GM12878 (cell line): Measurements from ENCODE around the gene CCDC178. TPM values are rescaled to one million over a fixed set of nuclear protein-coding genes. Genes with fewer than 3 reads are reported as not detected.

Experiments used
- ATAC-seq: fragments of 200-7000 bp; cut with Tn5 transposase; 3 replicates; pipeline ENCODE4 v1.9.1; 2020; ENCODE audit warnings: mild to moderate bottlenecking, moderate library complexity
- BruUV-seq: library from RNA; stranded (reverse); fragments of 400-500 nt; replicated peaks from 2 replicates; lab custom pipeline; 2021; lab: Mats Ljungman, UMichigan
- CTCF ChIA-PET: fragments of 300-600 bp; sonication (Branson Sonifier 250); formaldehyde crosslinking; extraction: SDS; loops from one replicate; lab custom pipeline; 2021; ENCODE audit warnings: inconsistent platforms; lab: Yijun Ruan, JAX
- POLR2A ChIA-PET: fragments of 350-600 bp; formaldehyde crosslinking; extraction: SDS; loops from one replicate; lab custom pipeline; 2021; ENCODE audit warnings: inconsistent platforms; lab: Charles Lee
- RAD21 ChIA-PET: fragments of 300-600 bp; sonication (Branson Sonifier 250); formaldehyde crosslinking; loops from one replicate; lab custom pipeline; 2023; ENCODE audit warnings: antibody characterized with exemption; ENCODE audit not compliant: unreplicated experiment; lab: Charles Lee
- SMC1A ChIA-PET: fragments of 300-600 bp; sonication (Branson Sonifier 250); formaldehyde crosslinking; loops from one replicate; lab custom pipeline; 2023; ENCODE audit not compliant: unreplicated experiment, uncharacterized antibody; lab: Charles Lee
- DNase-seq: peaks from one replicate; pipeline ENCODE4 v3.0.0-alpha.2; 2011; ENCODE audit warnings: low read depth, low spot score
- FAIRE-seq: peaks from 3 replicates; lab custom pipeline; 2011; peaks lifted over from hg19 to GRCh38; lab: Jason Lieb, UNC
- H2AFZ ChIP-seq: 2 replicates; pipeline ENCODE4 v1.6.0; 2011; ENCODE audit warnings: low read depth, low read length, control low read depth; ENCODE audit not compliant: control insufficient read depth
- H3K27ac ChIP-seq: 2 replicates; pipeline ENCODE4 v1.5.1; 2011; ENCODE audit warnings: control low read depth; ENCODE audit not compliant: control insufficient read depth, insufficient read depth
- H3K27me3 ChIP-seq, 2 experiments: replicated peaks in 1 of 2; 2 replicates each; pipeline versions ENCODE4 v1.6.0 to v1.6.1; 2011; ENCODE audit warnings: low read length in 1 of 2; ENCODE audit not compliant: control insufficient read depth in 2 of 2, insufficient read depth in 2 of 2
- H3K36me3 ChIP-seq, 2 experiments: 2 replicates each; pipeline ENCODE4 v1.5.1; 2011; ENCODE audit warnings: low read length in 1 of 2; ENCODE audit not compliant: control insufficient read depth in 2 of 2, insufficient read depth in 2 of 2
- H3K4me1 ChIP-seq: 2 replicates; pipeline ENCODE4 v1.6.1; 2011; ENCODE audit warnings: mild to moderate bottlenecking, low read length, moderate library complexity, mixed read lengths; ENCODE audit not compliant: control insufficient read depth, insufficient read depth
- H3K4me2 ChIP-seq: 2 replicates; pipeline ENCODE4 v1.6.0; 2011; ENCODE audit warnings: control low read depth; ENCODE audit not compliant: control insufficient read depth, insufficient read depth
- H3K4me3 ChIP-seq: fragments of 200-600 bp; sonication (generic); 2 replicates; pipeline ENCODE4 v1.5.1; 2016
- H3K79me2 ChIP-seq: 2 replicates; pipeline ENCODE4 v1.6.0; 2011; ENCODE audit warnings: low read length; ENCODE audit not compliant: control insufficient read depth, insufficient read depth
- H3K9ac ChIP-seq: 2 replicates; pipeline ENCODE4 v1.8.0; 2011; ENCODE audit warnings: low read length, control low read depth, mixed read lengths; ENCODE audit not compliant: control insufficient read depth, insufficient read depth
- H3K9me3 ChIP-seq: replicated peaks from 3 replicates; pipeline ENCODE4 v1.5.1; 2011; ENCODE audit warnings: mild to moderate bottlenecking, low read length; ENCODE audit not compliant: control insufficient read depth, insufficient read depth
- H4K20me1 ChIP-seq: 2 replicates; pipeline ENCODE4 v1.6.0; 2011; ENCODE audit not compliant: control insufficient read depth, insufficient read depth
- ATF7 ChIP-seq: fragments of 450-650 bp; IDR thresholded peaks from 2 replicates; pipeline ENCODE4 v1.6.1; 2016; ENCODE audit warnings: low read depth, mild to moderate bottlenecking
- BRCA1 ChIP-seq: IDR thresholded peaks from 2 replicates; pipeline ENCODE4 v1.6.1; 2011; ENCODE audit warnings: low read depth, low read length, improper control_type of control experiment
- CEBPB ChIP-seq, 2 experiments: fragments of 150-350 bp in 1 of 2; IDR thresholded peaks; 2 replicates each; pipeline ENCODE4 v1.6.1; 2012 to 2014; ENCODE audit warnings: low read depth in 2 of 2, low read length in 2 of 2, borderline replicate concordance in 1 of 2, inconsistent platforms in 1 of 2
- CEBPZ ChIP-seq: fragments of 150-350 bp; IDR thresholded peaks from 2 replicates; pipeline ENCODE4 v1.6.1; 2016; ENCODE audit warnings: low read depth, low read length
- HDAC6 ChIP-seq: fragments of 200-600 bp; sonication (generic); IDR thresholded peaks from one replicate; pipeline ENCODE4 v1.8.0; 2017; ENCODE audit warnings: antibody characterized with exemption; ENCODE audit not compliant: unreplicated experiment
- HSF1 ChIP-seq: fragments of 150-350 bp; IDR thresholded peaks from 2 replicates; pipeline ENCODE4 v1.6.1; 2014; ENCODE audit warnings: mild to moderate bottlenecking, low read depth, low read length
- KAT2A ChIP-seq: conservative IDR thresholded peaks from 2 replicates; pipeline ENCODE4 v1.6.1; 2011; ENCODE audit warnings: low read depth, low read length; ENCODE audit not compliant: control insufficient read depth
- MXI1 ChIP-seq: fragments of 150-350 bp; IDR thresholded peaks from 2 replicates; pipeline ENCODE4 v1.6.1; 2011; ENCODE audit warnings: low read depth, mild to moderate bottlenecking, inconsistent platforms, low read length, improper control_type of control experiment
- NBN ChIP-seq: fragments of 450-650 bp; IDR thresholded peaks from 2 replicates; pipeline ENCODE4 v1.6.1; 2016
- NFYA ChIP-seq: IDR thresholded peaks from 2 replicates; pipeline ENCODE4 v1.6.1; 2011; ENCODE audit warnings: low read depth, mild to moderate bottlenecking, low read length, improper control_type of control experiment, borderline replicate concordance
- PML ChIP-seq: IDR thresholded peaks from 2 replicates; pipeline ENCODE4 v1.6.1; 2012; ENCODE audit warnings: low read length, inconsistent platforms
- POLR2AphosphoS2 ChIP-seq: IDR thresholded peaks from 2 replicates; pipeline ENCODE4 v1.6.1; 2011; ENCODE audit warnings: low read depth, mild to moderate bottlenecking, low read length, improper control_type of control experiment, moderate library complexity
- RELB ChIP-seq: fragments of 450-650 bp; IDR thresholded peaks from 2 replicates; pipeline ENCODE4 v1.6.1; 2017; ENCODE audit warnings: low read depth, mild to moderate bottlenecking, moderate library complexity
- SMAD5 ChIP-seq: IDR thresholded peaks from 2 replicates; pipeline ENCODE4 v1.6.1; 2016; ENCODE audit warnings: antibody characterized with exemption, low read depth
- SPI1 ChIP-seq: IDR thresholded peaks from 2 replicates; pipeline ENCODE4 v1.6.1; 2011; ENCODE audit warnings: low read depth, mild to moderate bottlenecking, low read length, moderate library complexity, borderline replicate concordance; ENCODE audit not compliant: insufficient read depth
- USF2 ChIP-seq: IDR thresholded peaks from 2 replicates; pipeline ENCODE4 v1.6.1; 2011; ENCODE audit warnings: low read depth, low read length, improper control_type of control experiment, borderline replicate concordance
- WRNIP1 ChIP-seq: IDR thresholded peaks from 2 replicates; pipeline ENCODE4 v1.6.1; 2011; ENCODE audit warnings: low read depth, low read length, improper control_type of control experiment, borderline replicate concordance
- YY1 ChIP-seq: IDR thresholded peaks from 2 replicates; pipeline ENCODE4 v1.6.1; 2011; ENCODE audit warnings: low read depth, mild to moderate bottlenecking, low read length
- ZNF207 ChIP-seq: fragments of 450-650 bp; IDR thresholded peaks from 2 replicates; pipeline ENCODE4 v1.6.1; 2014; ENCODE audit warnings: antibody characterized with exemption, mild to moderate bottlenecking, borderline replicate concordance
- WGBS: methylation state at CpG from one replicate; pipeline ENCODE4 v1.1.6; 2016; ENCODE audit warnings: low lambda C conversion rate; ENCODE audit not compliant: insufficient replicate concordance, insufficient coverage; ENCODE audit errors: missing lambda C conversion rate; 5-methylcytosine and 5-hydroxymethylcytosine counted together
- in situ Hi-C: fragments of 300-500 bp; cut with MboI; formaldehyde crosslinking; loops from 9 replicates; pipeline ENCODE4 v1.14.3; 2018; ENCODE audit warnings: mixed read lengths
- intact Hi-C: fragments of 100-400 bp; cut with micrococcal nuclease; formaldehyde crosslinking; loops from one replicate; pipeline ENCODE4 v1.14.2; 2022; ENCODE audit not compliant: unreplicated experiment
- polyA plus RNA-seq, 11 experiments: library from polyadenylated mRNA; depleted of rRNA in 4 of 11; unstranded in 6 of 11; stranded (reverse) in 5 of 11; fragments of >200 nt; fragmentation: Nextera tagmentation in 4 of 11; fragmentation: Illumina TruSeq in 1 of 11; extraction: Ambion mirVana in 4 of 11; extraction: Trizol in 1 of 11; gene quantifications; 1 replicate in 1 of 11; 2 replicates in 10 of 11; pipeline versions ENCODE4 v1.2.1 to v1.2.3, GENCODE V29; 2011 to 2016; ENCODE audit warnings: inconsistent platforms in 2 of 11, missing spikeins in 2 of 11, low read depth in 1 of 11
- total RNA-seq, 4 experiments: library from RNA; depleted of rRNA in 3 of 4; stranded (reverse); fragments of >200 nt in 3 of 4; fragmentation: Illumina TruSeq in 1 of 4; extraction: Trizol in 1 of 4; gene quantifications; 2 replicates each; pipeline versions ENCODE4 v1.2.1 to v1.2.3, GENCODE V29; 2013 to 2021

CCDC178 gene
- total and polyA plus RNA-seq, 10 of the 15 experiments (the other 5 are each of a cell fraction or from before 2014, with no cell fraction given): 0.04 TPM; not detected in 9

- WGBS: 0% methylated on average over 1 of the region's 1 CpG
- in situ Hi-C loops (no loop called here), intact Hi-C loops (no loop called here)
- no peak for DNase-seq
- Histone ChIP-seq H3K9me3 (no peaks in the 10 kb centered on the region), H3K4me2 (no peak overlapping the region), H3K4me3 (no peak overlapping the region), H3K27ac (no peak overlapping the region), H4K20me1 (no peaks in the 10 kb centered on the region), H3K9ac (no peak overlapping the region), H3K27me3 (no peaks in the 10 kb centered on the region), H3K36me3 (no peaks in the 10 kb centered on the region), H2AFZ (no peak overlapping the region), H3K79me2 (no peaks in the 10 kb centered on the region), H3K4me1 (no peaks in the 10 kb centered on the region)
- FAIRE-seq: no peak
- ChIA-PET RAD21 (no interaction called here), POLR2A (no interaction called here), CTCF (interaction anchor here (0.6 kb wide), 1 partner anchor 1036 kb away, joined by 3 read pairs; no protein-coding TSS in a partner anchor), SMC1A (no interaction called here)
- ATAC-seq: no peak
- BruUV-seq: no TSS peak
- TF ChIP-seq SPI1: no peak
- no peak for TF ChIP-seq BRCA1
- no peak for TF ChIP-seq ZNF207
- no peak for TF ChIP-seq CEBPB (IDR thresholded peaks at IDR 0.05; ENCODE audit: borderline replicate concordance in 1 of 2, low read depth in 2 of 2, low read length in 2 of 2)
- no peak for TF ChIP-seq HDAC6
- no peak for TF ChIP-seq RELB
- TF ChIP-seq ATF7: no peak
- no peak for TF ChIP-seq USF2
- no peak for TF ChIP-seq KAT2A
- no peak for TF ChIP-seq NFYA
- no peak for TF ChIP-seq MXI1
- no peak for TF ChIP-seq YY1
- TF ChIP-seq HSF1: no peak
- no peak for TF ChIP-seq POLR2AphosphoS2
- TF ChIP-seq CEBPZ: no peak
- TF ChIP-seq PML: no peak
- TF ChIP-seq NBN: no peak
- no peak for TF ChIP-seq SMAD5
- TF ChIP-seq WRNIP1: no peak
Measured at GRCh38 chr18:33152376-33152775, 288.1 kb downstream of the CCDC178 start.
